SK-N-SH treated with all-trans-retinoic acid at 6 μM for 48 hours (cell line): Measurements from ENCODE around the gene RIMBP3B.
"Not testable (repeated sequence)": the region's sequence is repeated elsewhere in the genome, so short reads cannot be mapped to it uniquely, and the experiment has no call there.

Experiments used
- CSDC2 ChIP-seq: fragments of 250-450 bp; sonication (Bioruptor Pico); IDR thresholded peaks from 2 replicates; pipeline ENCODE4 v1.5.0; 2020; ENCODE audit warnings: mild to moderate bottlenecking, moderate library complexity
- ISL1 ChIP-seq: fragments of 250-450 bp; sonication (Bioruptor Pico); IDR thresholded peaks from 2 replicates; pipeline ENCODE4 v2.1.2; 2022; ENCODE audit warnings: mild to moderate bottlenecking, moderate library complexity
- TCF4 ChIP-seq: fragments of 250-450 bp; sonication (Bioruptor Pico); IDR thresholded peaks from 2 replicates; pipeline ENCODE4 v1.8.0; 2021; ENCODE audit warnings: mild to moderate bottlenecking, moderate library complexity, borderline replicate concordance
- ZFP30 ChIP-seq: fragments of 450-650 bp; formaldehyde crosslinking; IDR thresholded peaks from 2 replicates; pipeline ENCODE4 v1.5.0; 2022; ENCODE audit warnings: mild to moderate bottlenecking, moderate library complexity
- ZNF565 ChIP-seq: fragments of 450-650 bp; formaldehyde crosslinking; conservative IDR thresholded peaks from 2 replicates; pipeline ENCODE4 v1.5.0; 2020; ENCODE audit warnings: low read depth, mild to moderate bottlenecking, moderate library complexity
- ZNF70 ChIP-seq: fragments of 450-650 bp; formaldehyde crosslinking; IDR thresholded peaks from 2 replicates; pipeline ENCODE4 v1.5.0; 2020; ENCODE audit warnings: mild to moderate bottlenecking, moderate library complexity
- TF ChIP-seq, protein P1 (sequence below): fragments of 250-450 bp; sonication (Bioruptor Pico); IDR thresholded peaks from 2 replicates; pipeline ENCODE4 v1.8.0; 2020; ENCODE audit warnings: mild to moderate bottlenecking, moderate library complexity, borderline replicate concordance
- TF ChIP-seq, protein P2 (sequence below): fragments of 250-450 bp; sonication (Bioruptor Pico); IDR thresholded peaks from 2 replicates; pipeline ENCODE4 v1.5.1; 2020; ENCODE audit warnings: low read depth, mild to moderate bottlenecking, moderate library complexity

GRCh38 chr22:21363061-21363460 is 20.5 kb upstream of the RIMBP3B start:
- TF ChIP-seq, protein P1, sequence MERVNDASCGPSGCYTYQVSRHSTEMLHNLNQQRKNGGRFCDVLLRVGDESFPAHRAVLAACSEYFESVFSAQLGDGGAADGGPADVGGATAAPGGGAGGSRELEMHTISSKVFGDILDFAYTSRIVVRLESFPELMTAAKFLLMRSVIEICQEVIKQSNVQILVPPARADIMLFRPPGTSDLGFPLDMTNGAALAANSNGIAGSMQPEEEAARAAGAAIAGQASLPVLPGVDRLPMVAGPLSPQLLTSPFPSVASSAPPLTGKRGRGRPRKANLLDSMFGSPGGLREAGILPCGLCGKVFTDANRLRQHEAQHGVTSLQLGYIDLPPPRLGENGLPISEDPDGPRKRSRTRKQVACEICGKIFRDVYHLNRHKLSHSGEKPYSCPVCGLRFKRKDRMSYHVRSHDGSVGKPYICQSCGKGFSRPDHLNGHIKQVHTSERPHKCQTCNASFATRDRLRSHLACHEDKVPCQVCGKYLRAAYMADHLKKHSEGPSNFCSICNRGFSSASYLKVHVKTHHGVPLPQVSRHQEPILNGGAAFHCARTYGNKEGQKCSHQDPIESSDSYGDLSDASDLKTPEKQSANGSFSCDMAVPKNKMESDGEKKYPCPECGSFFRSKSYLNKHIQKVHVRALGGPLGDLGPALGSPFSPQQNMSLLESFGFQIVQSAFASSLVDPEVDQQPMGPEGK (CRISPR knock-in tag): not testable (repeated sequence)
- TF ChIP-seq ZFP30 (CRISPR knock-in tag); TCF4; ISL1 (CRISPR knock-in tag); ZNF70 (CRISPR knock-in tag); ZNF565; CSDC2 (CRISPR knock-in tag): not testable (repeated sequence)
- TF ChIP-seq, protein P2, sequence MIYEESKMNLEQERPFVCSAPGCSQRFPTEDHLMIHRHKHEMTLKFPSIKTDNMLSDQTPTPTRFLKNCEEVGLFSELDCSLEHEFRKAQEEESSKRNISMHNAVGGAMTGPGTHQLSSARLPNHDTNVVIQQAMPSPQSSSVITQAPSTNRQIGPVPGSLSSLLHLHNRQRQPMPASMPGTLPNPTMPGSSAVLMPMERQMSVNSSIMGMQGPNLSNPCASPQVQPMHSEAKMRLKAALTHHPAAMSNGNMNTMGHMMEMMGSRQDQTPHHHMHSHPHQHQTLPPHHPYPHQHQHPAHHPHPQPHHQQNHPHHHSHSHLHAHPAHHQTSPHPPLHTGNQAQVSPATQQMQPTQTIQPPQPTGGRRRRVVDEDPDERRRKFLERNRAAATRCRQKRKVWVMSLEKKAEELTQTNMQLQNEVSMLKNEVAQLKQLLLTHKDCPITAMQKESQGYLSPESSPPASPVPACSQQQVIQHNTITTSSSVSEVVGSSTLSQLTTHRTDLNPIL: not testable (repeated sequence)
